H1 (cell line): Measurements from ENCODE around the gene LMNTD2. TPM values are rescaled to one million over a fixed set of nuclear protein-coding genes. Genes with fewer than 3 reads are reported as not detected.

Source experiments
- CTCF ChIA-PET: fragments of 300-600 bp; sonication (Branson Sonifier 250); formaldehyde crosslinking; loops from one replicate; lab custom pipeline; 2021; ENCODE audit not compliant: partially characterized antibody; lab: Charles Lee
- POLR2A ChIA-PET: fragments of 300-600 bp; sonication (Branson Sonifier 250); formaldehyde crosslinking; loops from one replicate; lab custom pipeline; 2021; ENCODE audit warnings: inconsistent platforms; ENCODE audit not compliant: partially characterized antibody; lab: Charles Lee
- DNase-seq, 2 experiments: peaks; one replicate each; pipeline versions ENCODE4 v3.0.0 to v3.0.0-alpha.2; 2010 to 2022; ENCODE audit warnings: low spot score in 2 of 2, low read depth in 1 of 2, mixed read lengths in 1 of 2
- FAIRE-seq: peaks from 2 replicates; lab custom pipeline; 2011; peaks lifted over from hg19 to GRCh38; lab: Jason Lieb, UNC
- H2AFZ ChIP-seq: 2 replicates; pipeline ENCODE4 v1.8.1; 2012; ENCODE audit warnings: low read length, inconsistent platforms
- H2AK5ac ChIP-seq: 2 replicates; pipeline ENCODE4 v1.6.1; 2013; ENCODE audit warnings: low read depth, low read length
- H2BK120ac ChIP-seq: replicated peaks from 2 replicates; pipeline ENCODE3; 2013; ENCODE audit warnings: low read depth, low read length, inconsistent platforms
- H2BK12ac ChIP-seq: 2 replicates; pipeline ENCODE4 v1.6.1; 2013; ENCODE audit warnings: low read depth, low read length
- H2BK15ac ChIP-seq: 2 replicates; pipeline ENCODE4 v1.6.1; 2013; ENCODE audit warnings: low read length
- H2BK20ac ChIP-seq: 2 replicates; pipeline ENCODE4 v1.6.1; 2013; ENCODE audit warnings: low read length
- H2BK5ac ChIP-seq: 2 replicates; pipeline ENCODE4 v1.6.1; 2013; ENCODE audit warnings: low read depth, low read length
- H3K14ac ChIP-seq: 2 replicates; pipeline ENCODE4 v1.6.1; 2013; ENCODE audit warnings: inconsistent platforms; ENCODE audit not compliant: insufficient read length
- H3K18ac ChIP-seq: 2 replicates; pipeline ENCODE4 v1.6.1; 2013; ENCODE audit warnings: low read length; ENCODE audit errors: extremely low read depth
- H3K23ac ChIP-seq: 2 replicates; pipeline ENCODE4 v1.6.1; 2013; ENCODE audit warnings: inconsistent platforms; ENCODE audit not compliant: insufficient read length
- H3K23me2 ChIP-seq: 2 replicates; pipeline ENCODE4 v1.6.1; 2013; ENCODE audit warnings: low read depth, low read length
- H3K27ac ChIP-seq: 2 replicates; pipeline ENCODE4 v1.6.1; 2011; ENCODE audit warnings: low read depth, low read length, inconsistent platforms
- H3K27me3 ChIP-seq, 4 experiments: replicated peaks in 1 of 4; 1 replicate in 1 of 4; 2 replicates in 3 of 4; pipeline versions ENCODE4 v1.6.1 to v1.8.1; 2011 to 2013; ENCODE audit warnings: low read length in 3 of 4, mild to moderate bottlenecking in 3 of 4, inconsistent platforms in 2 of 4, mixed read lengths in 2 of 4, moderate library complexity in 1 of 4; ENCODE audit not compliant: control insufficient read depth in 3 of 4, insufficient read depth in 3 of 4; ENCODE audit errors: extremely low read depth in 1 of 4
- H3K36me3 ChIP-seq, 4 experiments: 2 replicates each; pipeline versions ENCODE4 v1.6.1 to v1.8.1; 2011 to 2013; ENCODE audit warnings: mild to moderate bottlenecking in 4 of 4, low read length in 3 of 4, moderate library complexity in 2 of 4, control low read depth in 1 of 4, inconsistent platforms in 1 of 4; ENCODE audit not compliant: insufficient read depth in 4 of 4, control insufficient read depth in 2 of 4
- H3K4ac ChIP-seq: replicated peaks from 2 replicates; pipeline ENCODE3; 2013; ENCODE audit warnings: low read length, low read depth, mixed read lengths, inconsistent platforms; ENCODE audit not compliant: insufficient read length
- H3K4me1 ChIP-seq, 4 experiments: replicated peaks in 1 of 4; 1 replicate in 1 of 4; 2 replicates in 3 of 4; pipeline versions ENCODE4 v1.6.1 to v1.8.1; 2011 to 2013; ENCODE audit warnings: low read length in 3 of 4, inconsistent platforms in 2 of 4, mixed read lengths in 1 of 4; ENCODE audit not compliant: insufficient read depth in 4 of 4, control insufficient read depth in 3 of 4
- H3K4me2 ChIP-seq, 2 experiments: 2 replicates each; pipeline versions ENCODE4 v1.6.1 to v1.8.1; 2011 to 2013; ENCODE audit warnings: low read depth in 2 of 2, low read length in 2 of 2, control low read depth in 1 of 2, inconsistent platforms in 1 of 2, mild to moderate bottlenecking in 1 of 2; ENCODE audit not compliant: insufficient read depth in 1 of 2
- H3K4me3 ChIP-seq, 4 experiments: fragments of 200-600, 300-600 bp in 1 of 4; sonication (generic), shearing (Covaris generic), sonication (Bioruptor Twin) in 1 of 4; 2 replicates each; pipeline versions ENCODE4 v1.5.1 to v1.8.1; 2011 to 2016; ENCODE audit warnings: low read length in 4 of 4, low read depth in 3 of 4, control low read depth in 2 of 4, inconsistent platforms in 2 of 4, mild to moderate bottlenecking in 2 of 4, mixed read lengths in 1 of 4, moderate library complexity in 1 of 4; ENCODE audit not compliant: insufficient read depth in 2 of 4; ENCODE audit errors: extremely low read depth in 1 of 4
- H3K56ac ChIP-seq: replicated peaks from 2 replicates; pipeline ENCODE3; 2013; ENCODE audit warnings: low read depth, mild to moderate bottlenecking, mixed read lengths, low read length, inconsistent platforms; ENCODE audit not compliant: insufficient read length
- H3K79me1 ChIP-seq: 2 replicates; pipeline ENCODE4 v1.6.1; 2013; ENCODE audit warnings: low read depth, low read length, control low read depth
- H3K79me2 ChIP-seq, 2 experiments: 2 replicates each; pipeline versions ENCODE4 v1.6.1 to v1.8.1; 2012 to 2013; ENCODE audit warnings: low read length in 2 of 2, mild to moderate bottlenecking in 2 of 2, inconsistent platforms in 1 of 2; ENCODE audit not compliant: insufficient read depth in 2 of 2, control insufficient read depth in 1 of 2
- H3K9ac ChIP-seq, 4 experiments: replicated peaks in 1 of 4; 1 replicate in 1 of 4; 2 replicates in 3 of 4; pipeline versions ENCODE4 v1.6.1 to v1.8.1; 2011 to 2013; ENCODE audit warnings: low read depth in 3 of 4, low read length in 3 of 4, control low read depth in 2 of 4, mild to moderate bottlenecking in 2 of 4, moderate library complexity in 2 of 4, inconsistent platforms in 1 of 4; ENCODE audit errors: extremely low read depth in 1 of 4
- H3K9me3 ChIP-seq, 2 experiments: 2 replicates each; pipeline versions ENCODE4 v1.6.1 to v1.8.1; 2012 to 2013; ENCODE audit warnings: mild to moderate bottlenecking in 2 of 2, moderate library complexity in 2 of 2, control low read depth in 1 of 2, inconsistent platforms in 1 of 2, low read depth in 1 of 2, low read length in 1 of 2, mixed read lengths in 1 of 2; ENCODE audit not compliant: insufficient read depth in 2 of 2
- H4K20me1 ChIP-seq, 2 experiments: replicated peaks in 1 of 2; 2 replicates each; pipeline versions ENCODE3 to v1.8.1; 2011 to 2013; ENCODE audit warnings: inconsistent platforms in 2 of 2, low read length in 2 of 2, mild to moderate bottlenecking in 1 of 2; ENCODE audit not compliant: insufficient read depth in 2 of 2, control insufficient read depth in 1 of 2
- H4K5ac ChIP-seq: 2 replicates; pipeline ENCODE4 v1.6.1; 2013; ENCODE audit warnings: low read length, low read depth, mixed read lengths, inconsistent platforms; ENCODE audit not compliant: insufficient read length
- H4K8ac ChIP-seq: 2 replicates; pipeline ENCODE4 v1.8.0; 2013; ENCODE audit warnings: mild to moderate bottlenecking, moderate library complexity, low read length, inconsistent platforms; ENCODE audit not compliant: insufficient read depth; ENCODE audit errors: extremely low read depth
- H4K91ac ChIP-seq: replicated peaks from 2 replicates; pipeline ENCODE3; 2013; ENCODE audit warnings: low read length, mixed read lengths, inconsistent platforms; ENCODE audit not compliant: insufficient read length
- CHD1 ChIP-seq: IDR thresholded peaks from 2 replicates; pipeline ENCODE4 v1.6.1; 2012; ENCODE audit warnings: low read depth, low read length, improper control_type of control experiment
- CTBP2 ChIP-seq: IDR thresholded peaks from 2 replicates; pipeline ENCODE4 v1.7.0; 2011; ENCODE audit warnings: borderline replicate concordance, mild to moderate bottlenecking, moderate library complexity, mixed read lengths, low read length; ENCODE audit not compliant: insufficient read depth, insufficient read length
- EP300 ChIP-seq, 2 experiments: IDR thresholded peaks; 1 replicate in 1 of 2; 2 replicates in 1 of 2; pipeline ENCODE4 v1.6.1; 2011 to 2012; ENCODE audit warnings: low read depth in 2 of 2, low read length in 2 of 2, mild to moderate bottlenecking in 2 of 2, borderline replicate concordance in 1 of 2, inconsistent platforms in 1 of 2, moderate library complexity in 1 of 2
- GABPA ChIP-seq: IDR thresholded peaks from 2 replicates; pipeline ENCODE4 v1.6.1; 2011; ENCODE audit warnings: mild to moderate bottlenecking, low read length, moderate library complexity, borderline replicate concordance; ENCODE audit not compliant: insufficient read depth
- GTF2F1 ChIP-seq: IDR thresholded peaks from 2 replicates; pipeline ENCODE4 v1.6.1; 2012; ENCODE audit warnings: low read depth, low read length, improper control_type of control experiment, borderline replicate concordance
- JUND ChIP-seq: IDR thresholded peaks from 2 replicates; pipeline ENCODE4 v1.6.1; 2011; ENCODE audit warnings: mild to moderate bottlenecking, improper control_type of control experiment, low read length
- RBBP5 ChIP-seq: IDR thresholded peaks from 2 replicates; pipeline ENCODE4 v1.7.1; 2012; ENCODE audit warnings: low read depth, mild to moderate bottlenecking, inconsistent platforms, low read length, moderate library complexity, borderline replicate concordance
- SP1 ChIP-seq: IDR thresholded peaks from 2 replicates; pipeline ENCODE4 v1.6.1; 2011; ENCODE audit warnings: low read depth, low read length
- WGBS, 2 experiments: shearing (Covaris generic) in 1 of 2; methylation state at CpG; one replicate each; pipeline versions ENCODE4 v1.1.6 to v1.1.7; 2013 to 2015; ENCODE audit warnings: low lambda C conversion rate in 2 of 2, mixed read lengths in 2 of 2, inconsistent platforms in 1 of 2, low coverage in 1 of 2, missing lambda C conversion rate in 1 of 2; ENCODE audit not compliant: insufficient replicate concordance in 2 of 2, insufficient coverage in 1 of 2, insufficient read length in 1 of 2; ENCODE audit errors: extremely low coverage in 1 of 2, missing lambda C conversion rate in 1 of 2; 5-methylcytosine and 5-hydroxymethylcytosine counted together
- polyA plus RNA-seq, 7 experiments: library from polyadenylated mRNA; depleted of rRNA in 3 of 7; stranded (reverse) in 5 of 7; unstranded in 2 of 7; fragments of >200 nt in 5 of 7; fragments of 200-250 nt in 2 of 7; gene quantifications; 1 replicate in 5 of 7; 2 replicates in 1 of 7; 4 replicates in 1 of 7; pipeline versions ENCODE4 v1.2.1 to v1.2.3, GENCODE V29; 2011 to 2013; ENCODE audit warnings: missing spikeins in 2 of 7, mixed read lengths in 2 of 7
- total RNA-seq: library from RNA; stranded (reverse); fragmentation: NEBNext Ultra II Directional; extraction: Animal tissue kit (Norgen Biotek cat#: 25700); gene quantifications from 2 replicates; pipeline ENCODE4 v1.2.1, GENCODE V29; 2021

The LMNTD2 gene
- total and polyA plus RNA-seq, 2 of the 8 experiments (the other 6 are each of a cell fraction or from before 2014, with no cell fraction given) = 1.6 to 3.1 TPM

DNA sequence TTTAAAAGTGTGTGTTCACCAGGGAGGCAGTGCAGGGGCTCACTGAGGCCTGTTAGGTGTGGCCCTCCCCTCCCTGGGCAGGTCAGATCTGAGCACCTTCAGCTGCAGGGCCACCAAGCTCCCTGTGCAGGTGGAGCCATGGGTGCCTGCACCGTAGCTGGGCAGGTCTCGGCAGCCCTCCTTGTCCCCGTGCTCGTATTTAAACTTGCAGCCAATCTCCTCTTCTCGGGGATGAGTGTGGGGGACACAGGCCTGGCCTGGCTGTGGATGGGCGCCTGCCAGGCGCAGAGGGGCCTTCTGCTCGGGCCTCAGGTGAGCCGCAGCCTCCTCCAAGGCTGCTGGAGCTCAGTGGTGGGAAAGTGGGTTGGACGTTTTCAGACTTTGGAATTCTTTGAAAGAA lies 34.9 kb upstream of the LMNTD2 start:
- Histone ChIP-seq H3K79me1 (peaks cover 4% of the 10 kb centered on the region; the same call in 1 of the 2 replicates), H3K9ac (no peak overlapping the region), H3K18ac (no peak overlapping the region), H3K23me2 (no peaks in the 10 kb centered on the region), H3K4me1 (no peaks in the 10 kb centered on the region), H2BK5ac (no peak overlapping the region), H3K4me3 (no peak overlapping the region), H2AFZ (no peak overlapping the region), H3K4ac (no peak overlapping the region), H2AK5ac (no peak overlapping the region), H4K20me1 (peaks cover 5 to 6% of the 10 kb centered on the region in 2 experiments), H3K56ac (no peak overlapping the region), H3K79me2 (no peaks in the 10 kb centered on the region; a peak in 1 of 4 replicates), H3K9me3 (no peaks in the 10 kb centered on the region), H3K23ac (no peak overlapping the region), H4K5ac (no peak overlapping the region), H4K8ac (no peak overlapping the region), H2BK20ac (no peak overlapping the region), H2BK15ac (no peak overlapping the region)
- no peak for DNase-seq
- no peak for FAIRE-seq
- no peak for TF ChIP-seq RBBP5
- no peak for TF ChIP-seq SP1
- no peak for TF ChIP-seq CTBP2
- no peak for TF ChIP-seq GTF2F1
- TF ChIP-seq EP300 (IDR thresholded peaks at IDR 0.05; ENCODE audit: borderline replicate concordance in 1 of 2, low read depth in 2 of 2, low read length in 2 of 2) = no peak
- no peak for TF ChIP-seq JUND
- TF ChIP-seq CHD1 = no peak
- no peak for TF ChIP-seq GABPA
- TF ChIP-seq, all 59 proteins: peak for 0
- Histone ChIP-seq H3K27ac (no peak overlapping the region; the same call in 1 of the 2 replicates), H2BK12ac (no peak overlapping the region), H4K91ac (no peak overlapping the region), H2BK120ac (no peak overlapping the region), H3K14ac (no peak overlapping the region), H3K27me3 (no peaks in the 10 kb centered on the region), H3K36me3 (peaks cover 18 to 66% (median 52%) of the 10 kb centered on the region in 4 experiments), H3K4me2 (no peak overlapping the region)
- ChIA-PET POLR2A (no interaction called here), CTCF (interaction anchor here (0.5 to 2.4 kb wide), 9 partner anchors 9 to 70 kb away, joined by 3 to 8 read pairs (median 4); no protein-coding TSS in a partner anchor)
- WGBS, 2 experiments = 88% methylated on average over 9 of the region's 10 CpGs; no CpG with 5 or more reads in 1 of the 2 experiments
